ENCODE results near the gene SLC31A2.
"Not testable (repeated sequence)": the region's sequence is repeated elsewhere in the genome, so short reads cannot be mapped to it uniquely, and the experiment has no call there.

Gene SLC31A2

GRCh38 chr9:113150670-113151611 lies at the start of gene SLC31A2:
SLC31A2 (plus strand) TSS chr9:113151007; CDS start chr9:113151075, 68 bp downstream.
- no peak for FAIRE-seq

GRCh38 chr9:113105345-113105744 lies 45.5 kb upstream of the SLC31A2 start:
- not testable (repeated sequence) for FAIRE-seq

GRCh38 chr9:113111065-113111951 lies 39.5 kb upstream of the SLC31A2 start:
- FAIRE-seq = not testable (repeated sequence)

GRCh38 chr9:113112706-113113510 lies 37.9 kb upstream of the SLC31A2 start:
- FAIRE-seq = not testable (repeated sequence)

GRCh38 chr9:113118829-113119228 lies 32.0 kb upstream of the SLC31A2 start:
- not testable (repeated sequence) for FAIRE-seq

- no peak for FAIRE-seq
Observed at GRCh38 chr9:113125386-113126035, 25.3 kb upstream of the SLC31A2 start.

GRCh38 chr9:113129466-113129865 lies 21.3 kb upstream of the SLC31A2 start:
- no peak for FAIRE-seq

- no peak for FAIRE-seq
Observed at GRCh38 chr9:113129884-113130283, 20.9 kb upstream of the SLC31A2 start.

- no peak for FAIRE-seq
Observed at GRCh38 chr9:113131689-113132151, 19.1 kb upstream of the SLC31A2 start.

- FAIRE-seq = no peak
Observed at GRCh38 chr9:113137196-113138168, 13.3 kb upstream of the SLC31A2 start.

- FAIRE-seq = no peak
Observed at GRCh38 chr9:113138760-113139159, 12.0 kb upstream of the SLC31A2 start.

GRCh38 chr9:113139225-113139829 lies 11.5 kb upstream of the SLC31A2 start:
- FAIRE-seq = no peak

- no peak for FAIRE-seq
Observed at GRCh38 chr9:113139953-113140352, 10.9 kb upstream of the SLC31A2 start.

- FAIRE-seq = not testable (repeated sequence)
Observed at GRCh38 chr9:113140896-113141295, 9.9 kb upstream of the SLC31A2 start.

GRCh38 chr9:113143432-113144227 lies 7.2 kb upstream of the SLC31A2 start:
- FAIRE-seq = no peak

- FAIRE-seq = no peak
Observed at GRCh38 chr9:113148372-113148705, 2.5 kb upstream of the SLC31A2 start.

GRCh38 chr9:113148781-113149510 lies 1.9 kb upstream of the SLC31A2 start:
- FAIRE-seq = no peak

GRCh38 chr9:113149561-113149960 lies 1.2 kb upstream of the SLC31A2 start:
- FAIRE-seq = not testable (repeated sequence)
